HG03558 (cell line): ENCODE measurements around the gene FGFRL1.
"Not testable (repeated sequence)": the region's sequence is repeated elsewhere in the genome, so short reads cannot be mapped to it uniquely, and the experiment has no call there.

Experiments
- ATAC-seq: cut with Tn5 transposase; IDR thresholded peaks from one replicate; pipeline ENCODE4 v1.9.1; 2021; ENCODE audit warnings: moderate number of reproducible peaks; ENCODE audit not compliant: unreplicated experiment; ENCODE audit errors: extremely low read depth

FGFRL1 gene

DNA sequence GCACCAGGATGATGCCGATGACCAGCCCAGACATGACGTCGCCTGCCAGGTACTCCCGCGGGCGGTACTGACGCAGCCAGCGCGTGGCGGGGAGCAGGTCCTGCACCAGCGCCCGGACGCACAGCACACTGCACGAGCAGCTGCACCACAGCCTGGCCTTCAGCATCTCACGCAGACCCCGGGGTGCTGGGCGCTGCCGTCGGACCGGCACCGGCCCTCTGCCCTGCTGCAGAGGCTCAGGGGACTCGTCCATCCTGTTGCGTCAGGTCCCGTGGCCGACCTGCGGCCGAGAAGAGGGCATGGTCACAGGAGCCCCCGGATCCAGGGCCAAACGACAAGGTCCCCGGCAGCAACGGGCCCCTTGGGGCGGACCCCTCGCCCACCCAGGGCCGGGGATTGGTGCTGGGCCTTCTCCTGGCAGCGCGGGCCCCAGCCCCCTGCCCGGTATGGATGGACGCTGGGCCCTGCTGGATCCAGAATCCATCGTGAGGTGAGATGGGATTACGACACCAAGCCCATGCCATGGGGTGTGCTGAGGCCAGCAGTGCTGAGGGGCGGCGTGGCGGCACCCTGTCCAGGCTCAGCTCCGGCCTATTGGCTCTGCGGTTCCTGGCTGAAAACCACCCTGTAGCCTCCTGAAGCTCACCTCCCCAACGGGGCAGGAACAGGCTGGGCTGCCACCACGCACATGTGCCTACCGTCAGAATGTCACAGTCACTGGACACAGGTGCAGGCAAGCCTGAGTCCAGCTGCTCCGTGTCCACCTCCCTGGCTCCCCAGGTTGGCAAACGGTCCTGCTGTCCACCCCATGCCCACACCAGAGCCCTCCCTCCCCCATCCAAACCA lies 19.8 kb upstream of the FGFRL1 start:
- ATAC-seq, result no peak

DNA sequence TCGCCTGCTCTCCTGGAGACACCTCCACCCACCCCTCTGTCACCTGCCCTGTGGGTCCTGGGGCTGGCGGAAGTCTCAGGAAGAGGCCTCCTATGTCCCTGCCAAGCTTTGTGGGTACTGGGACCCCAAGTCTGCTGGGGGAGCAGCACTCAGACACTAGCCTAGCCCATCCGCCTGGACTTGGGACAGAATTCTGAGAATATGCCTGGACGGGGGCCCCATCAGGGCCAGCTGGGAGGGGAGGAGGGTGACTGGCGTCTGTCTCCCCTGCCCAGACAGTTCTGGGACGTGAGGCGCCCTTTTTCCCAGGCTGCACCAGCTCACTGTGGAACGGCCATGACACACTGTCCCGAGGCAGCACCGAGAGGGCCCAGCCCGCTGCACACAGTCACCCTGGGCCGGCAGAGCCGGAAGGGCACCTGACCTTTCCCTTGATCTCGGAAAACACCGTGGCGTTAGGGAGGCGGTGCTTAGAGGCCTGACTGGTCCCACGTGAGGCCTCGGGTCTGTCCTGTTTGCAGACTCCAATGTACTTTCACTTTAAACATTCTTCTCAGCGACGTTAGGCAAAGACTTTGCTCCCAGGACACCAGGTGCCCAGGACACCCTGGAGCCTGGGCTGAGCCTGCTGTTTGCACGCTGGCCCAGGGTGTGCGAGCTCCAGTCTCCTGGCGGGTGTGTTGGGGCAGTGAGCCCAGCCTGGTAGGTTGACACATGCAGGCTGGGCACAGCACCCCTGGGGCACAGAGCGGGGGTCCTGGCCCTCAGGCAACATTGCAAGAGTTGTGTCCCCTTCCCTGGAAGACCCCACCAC lies 18.9 kb upstream of the FGFRL1 start:
- ATAC-seq, result no peak

GRCh38 chr4:993111-994029 lies 18.1 kb upstream of the FGFRL1 start, which contains the start of gene SLC26A1:
Gene SLC26A1 (minus strand): TSS chr4:993404. CDS start chr4:991703, 1,701 bp downstream.
- ATAC-seq, result no peak

DNA sequence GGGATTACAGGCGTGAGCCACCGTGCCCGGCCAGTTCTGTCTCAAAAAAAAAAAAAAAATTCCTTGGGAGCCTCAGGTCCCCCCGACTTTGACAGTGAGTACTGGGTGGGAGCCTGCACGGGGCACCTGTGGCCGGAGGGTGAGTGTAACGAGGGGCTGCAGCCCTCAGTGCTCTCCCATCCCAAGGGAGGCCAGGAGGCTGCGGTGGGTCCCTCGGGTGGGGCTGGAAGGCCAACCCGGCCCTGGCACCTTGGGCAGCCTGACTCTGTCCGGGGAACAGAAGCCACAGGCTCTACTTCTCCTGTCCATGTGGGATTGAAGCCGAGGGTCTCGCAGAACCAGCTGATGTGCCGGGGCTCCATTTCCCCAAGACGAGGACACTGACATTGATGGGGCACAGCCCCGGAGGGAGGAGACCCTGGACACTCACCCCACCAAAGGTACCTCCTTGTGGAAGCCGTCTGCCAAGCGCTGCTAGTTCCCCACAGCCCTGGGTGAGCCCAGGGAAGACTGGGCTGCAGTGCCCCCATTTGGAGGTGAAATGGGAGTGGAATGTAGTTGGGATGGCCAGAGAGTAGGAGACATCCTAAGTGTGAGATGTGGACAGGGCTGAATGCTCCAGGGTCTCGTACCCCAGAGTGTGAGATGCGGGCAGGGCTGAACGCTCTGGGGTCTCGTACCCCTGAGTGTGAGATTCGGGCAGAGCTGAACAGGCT lies 16.0 kb upstream of the FGFRL1 start:
- no peak for ATAC-seq

- ATAC-seq, result no peak
These were observed 15.1 kb upstream of the FGFRL1 start for GRCh38 chr4:996030-996996.

DNA sequence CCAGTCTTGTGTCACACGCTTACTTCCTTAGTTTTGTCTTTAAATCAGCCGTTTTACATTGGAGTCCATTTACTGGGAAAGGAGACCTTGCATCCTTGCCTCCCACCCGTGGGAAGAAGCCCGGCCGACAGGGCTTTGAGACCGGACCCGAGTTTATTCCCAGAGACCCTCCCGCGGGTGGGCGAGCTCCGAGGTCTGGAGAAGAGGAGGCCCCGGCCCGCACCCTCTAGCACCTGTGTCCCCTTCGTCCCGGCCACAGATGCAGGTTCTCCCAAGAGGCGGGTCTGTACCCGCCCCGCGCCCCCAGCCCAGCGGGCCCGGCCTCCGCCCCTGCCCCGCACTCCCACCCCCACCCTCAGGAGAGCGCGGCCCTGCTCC lies 14.4 kb upstream of the FGFRL1 start:
- ATAC-seq, result no peak

- no peak for ATAC-seq
These were observed 13.9 kb upstream of the FGFRL1 start for GRCh38 chr4:997375-998071.

DNA sequence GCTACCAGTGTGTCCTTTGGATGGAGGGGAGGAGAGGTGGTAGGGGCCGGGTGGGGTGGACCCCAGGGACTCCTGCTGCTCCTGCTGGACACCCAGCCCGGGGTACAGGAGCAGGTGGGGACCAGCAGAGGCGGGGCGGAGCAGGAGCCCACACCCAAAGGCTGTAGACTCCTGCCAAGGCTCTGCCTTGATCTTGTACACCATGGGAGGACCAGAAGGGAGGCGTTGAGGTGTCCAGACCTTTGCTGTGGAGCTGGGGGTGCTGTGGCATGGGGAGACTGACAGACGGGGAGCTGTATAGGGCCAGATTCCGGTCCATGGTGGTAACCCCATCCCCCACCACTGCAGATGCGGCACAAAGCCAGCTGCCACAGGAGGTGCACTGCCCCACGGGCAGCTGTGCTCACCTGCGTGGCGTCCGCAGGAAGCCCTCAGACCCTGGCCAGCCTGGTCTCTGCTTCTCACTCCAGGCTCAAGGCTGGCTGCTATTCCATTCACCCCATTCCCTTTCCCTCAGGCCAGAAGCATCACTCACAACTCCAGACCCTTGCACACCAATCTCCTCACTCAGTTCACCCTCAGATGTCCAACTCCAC lies 13.2 kb upstream of the FGFRL1 start:
- no peak for ATAC-seq

DNA sequence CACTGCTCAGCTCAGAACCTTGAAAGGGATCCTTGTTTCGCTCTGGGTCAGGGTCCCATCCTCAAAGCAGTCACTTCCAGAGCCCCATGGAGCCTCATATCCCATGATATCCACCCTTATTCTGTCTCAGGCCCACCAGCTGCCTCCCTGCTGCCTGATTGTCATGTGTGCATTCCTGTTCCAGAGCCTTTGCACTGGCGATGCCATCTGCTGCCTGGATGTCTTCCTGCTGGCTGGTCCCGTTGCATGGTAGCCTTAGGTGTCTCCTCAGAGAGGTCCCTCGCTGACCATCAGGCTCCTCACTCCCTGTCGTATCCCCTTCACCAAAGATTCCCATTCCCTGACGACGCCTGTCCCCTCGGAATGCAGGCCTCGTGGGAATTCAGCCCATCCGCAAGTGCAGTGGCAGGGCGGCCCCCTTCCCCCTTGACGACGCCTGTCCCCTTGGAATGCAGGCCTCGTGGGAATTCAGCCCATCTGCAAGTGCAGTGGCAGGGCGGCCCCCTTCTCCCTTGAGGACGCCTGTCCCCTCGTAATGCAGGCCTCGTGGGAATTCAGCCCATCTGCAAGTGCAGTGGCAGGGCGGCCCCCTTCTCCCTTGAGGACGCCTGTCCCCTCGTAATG lies 12.1 kb upstream of the FGFRL1 start:
- not testable (repeated sequence) for ATAC-seq

GRCh38 chr4:999882-1000425 lies 11.5 kb upstream of the FGFRL1 start:
- no peak for ATAC-seq

GRCh38 chr4:1000686-1001260 lies 10.7 kb upstream of the FGFRL1 start:
- no peak for ATAC-seq

DNA sequence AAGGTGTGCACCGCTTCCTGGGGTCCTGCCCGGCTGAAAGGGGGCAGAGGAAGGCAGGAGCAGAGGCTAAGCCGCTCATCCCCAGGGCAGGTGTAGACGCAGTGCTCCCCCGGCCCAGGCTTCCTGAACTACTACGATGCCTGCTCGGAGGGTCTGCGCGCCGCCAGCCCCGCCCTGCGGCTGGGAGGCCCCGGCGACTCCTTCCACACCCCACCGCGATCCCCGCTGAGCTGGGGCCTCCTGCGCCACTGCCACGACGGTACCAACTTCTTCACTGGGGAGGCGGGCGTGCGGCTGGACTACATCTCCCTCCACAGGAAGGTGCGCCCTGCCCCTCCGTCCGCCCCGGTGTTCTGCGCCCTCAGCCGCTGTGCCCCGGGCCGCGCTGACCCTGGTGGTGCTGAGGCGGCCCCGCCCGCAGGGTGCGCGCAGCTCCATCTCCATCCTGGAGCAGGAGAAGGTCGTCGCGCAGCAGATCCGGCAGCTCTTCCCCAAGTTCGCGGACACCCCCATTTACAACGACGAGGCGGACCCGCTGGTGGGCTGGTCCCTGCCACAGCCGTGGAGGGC lies 9.8 kb upstream of the FGFRL1 start:
- no peak for ATAC-seq

- no peak for ATAC-seq
These were observed 9.2 kb upstream of the FGFRL1 start for GRCh38 chr4:1002131-1002630.

DNA sequence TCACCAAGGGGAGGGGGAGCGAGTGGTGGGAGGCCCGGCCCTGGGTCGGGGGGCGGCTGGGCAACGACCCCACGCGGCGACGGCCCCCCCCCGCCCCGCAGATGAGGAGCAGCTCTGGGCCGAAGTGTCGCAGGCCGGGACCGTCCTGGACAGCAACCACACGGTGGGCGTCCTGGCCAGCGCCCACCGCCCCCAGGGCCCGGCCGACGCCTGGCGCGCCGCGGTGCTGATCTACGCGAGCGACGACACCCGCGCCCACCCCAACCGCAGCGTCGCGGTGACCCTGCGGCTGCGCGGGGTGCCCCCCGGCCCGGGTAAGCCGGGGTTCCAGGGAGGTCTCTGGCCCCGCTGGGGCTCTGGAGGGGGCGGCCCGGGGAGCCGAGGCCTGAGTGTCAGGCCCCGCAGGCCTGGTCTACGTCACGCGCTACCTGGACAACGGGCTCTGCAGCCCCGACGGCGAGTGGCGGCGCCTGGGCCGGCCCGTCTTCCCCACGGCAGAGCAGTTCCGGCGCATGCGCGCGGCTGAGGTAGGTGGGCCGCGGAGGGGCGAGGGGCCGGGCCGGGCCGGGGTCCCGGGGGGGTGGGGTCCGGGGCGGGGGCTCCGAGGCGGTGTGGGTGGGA lies 8.7 kb upstream of the FGFRL1 start:
- no peak for ATAC-seq

GRCh38 chr4:1003271-1004070 lies 8.0 kb upstream of the FGFRL1 start:
- no peak for ATAC-seq
